ENCODE measurements around the gene NFE2L3.

NFE2L3 gene

DNA sequence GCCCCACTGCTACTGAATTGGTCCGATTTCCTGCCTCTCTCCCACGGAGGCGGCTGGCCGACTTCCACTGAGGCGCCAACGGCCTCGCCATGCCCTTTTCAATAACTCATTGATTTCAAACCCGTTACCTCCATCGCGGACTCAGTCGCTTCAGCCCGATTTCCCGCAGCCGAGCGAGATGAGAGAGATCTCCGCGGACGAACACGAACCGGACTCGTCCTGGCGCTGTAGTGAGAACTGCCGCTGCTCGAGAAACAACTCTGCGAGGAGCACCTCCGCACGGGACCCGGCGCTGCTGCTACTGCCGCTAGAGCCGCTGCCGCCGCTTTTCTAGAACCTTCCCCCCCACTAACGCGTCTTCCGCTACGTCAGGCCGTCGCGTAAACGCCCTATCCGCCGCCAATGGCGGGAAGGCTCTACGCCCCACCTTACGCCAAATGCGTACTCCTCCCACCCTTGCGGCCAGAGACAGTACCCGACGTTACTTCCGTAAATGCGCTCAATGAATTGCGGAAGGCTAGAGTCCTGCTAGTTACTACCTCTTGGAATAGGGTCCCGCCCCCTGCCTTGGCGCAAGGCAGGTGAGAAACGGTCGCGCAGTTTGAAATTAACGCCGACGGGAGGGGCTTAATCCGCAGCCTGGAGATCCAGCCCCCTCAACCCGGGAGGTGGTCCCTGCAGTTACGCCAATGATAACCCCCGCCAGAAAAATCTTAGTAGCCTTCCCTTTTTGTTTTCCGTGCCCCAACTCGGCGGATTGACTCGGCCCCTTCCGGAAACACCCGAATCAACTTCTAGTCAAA, 48.6 kb downstream of the NFE2L3 start, which contains the start of gene HNRNPA2B1:
HNRNPA2B1 (minus strand) TSS at position 303 of the 803 bp plus-strand sequence; CDS start at position 134, 169 bp downstream.
- DNase-seq = peak; percentile 98

DNA sequence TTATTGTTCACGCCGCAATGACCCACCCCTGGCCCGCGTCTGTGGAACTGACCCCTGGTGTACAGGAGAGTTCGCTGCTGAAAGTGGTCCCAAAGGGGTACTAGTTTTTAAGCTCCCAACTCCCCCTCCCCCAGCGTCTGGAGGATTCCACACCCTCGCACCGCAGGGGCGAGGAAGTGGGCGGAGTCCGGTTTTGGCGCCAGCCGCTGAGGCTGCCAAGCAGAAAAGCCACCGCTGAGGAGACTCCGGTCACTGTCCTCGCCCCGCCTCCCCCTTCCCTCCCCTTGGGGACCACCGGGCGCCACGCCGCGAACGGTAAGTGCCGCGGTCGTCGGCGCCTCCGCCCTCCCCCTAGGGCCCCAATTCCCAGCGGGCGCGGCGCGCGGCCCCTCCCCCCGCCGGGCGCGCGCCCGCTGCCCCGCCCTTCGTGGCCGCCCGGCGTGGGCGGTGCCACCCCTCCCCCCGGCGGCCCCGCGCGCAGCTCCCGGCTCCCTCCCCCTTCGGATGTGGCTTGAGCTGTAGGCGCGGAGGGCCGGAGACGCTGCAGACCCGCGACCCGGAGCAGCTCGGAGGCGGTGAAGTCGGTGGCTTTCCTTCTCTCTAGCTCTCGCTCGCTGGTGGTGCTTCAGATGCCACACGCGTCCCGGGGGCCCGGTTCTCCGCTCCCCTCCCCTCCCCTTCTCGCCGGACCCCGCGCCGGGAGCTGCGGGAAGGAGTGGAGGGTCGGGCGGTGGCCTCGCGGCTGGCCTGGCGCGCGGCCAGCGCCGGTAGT, 49.4 kb downstream of the NFE2L3 start, which contains the start of gene CBX3:
CBX3 (plus strand) TSS at position 499 of the 772 bp plus-strand sequence. CDS start 1,254 bp downstream, outside the sequence.
- peak; percentile 96 for DNase-seq

DNA sequence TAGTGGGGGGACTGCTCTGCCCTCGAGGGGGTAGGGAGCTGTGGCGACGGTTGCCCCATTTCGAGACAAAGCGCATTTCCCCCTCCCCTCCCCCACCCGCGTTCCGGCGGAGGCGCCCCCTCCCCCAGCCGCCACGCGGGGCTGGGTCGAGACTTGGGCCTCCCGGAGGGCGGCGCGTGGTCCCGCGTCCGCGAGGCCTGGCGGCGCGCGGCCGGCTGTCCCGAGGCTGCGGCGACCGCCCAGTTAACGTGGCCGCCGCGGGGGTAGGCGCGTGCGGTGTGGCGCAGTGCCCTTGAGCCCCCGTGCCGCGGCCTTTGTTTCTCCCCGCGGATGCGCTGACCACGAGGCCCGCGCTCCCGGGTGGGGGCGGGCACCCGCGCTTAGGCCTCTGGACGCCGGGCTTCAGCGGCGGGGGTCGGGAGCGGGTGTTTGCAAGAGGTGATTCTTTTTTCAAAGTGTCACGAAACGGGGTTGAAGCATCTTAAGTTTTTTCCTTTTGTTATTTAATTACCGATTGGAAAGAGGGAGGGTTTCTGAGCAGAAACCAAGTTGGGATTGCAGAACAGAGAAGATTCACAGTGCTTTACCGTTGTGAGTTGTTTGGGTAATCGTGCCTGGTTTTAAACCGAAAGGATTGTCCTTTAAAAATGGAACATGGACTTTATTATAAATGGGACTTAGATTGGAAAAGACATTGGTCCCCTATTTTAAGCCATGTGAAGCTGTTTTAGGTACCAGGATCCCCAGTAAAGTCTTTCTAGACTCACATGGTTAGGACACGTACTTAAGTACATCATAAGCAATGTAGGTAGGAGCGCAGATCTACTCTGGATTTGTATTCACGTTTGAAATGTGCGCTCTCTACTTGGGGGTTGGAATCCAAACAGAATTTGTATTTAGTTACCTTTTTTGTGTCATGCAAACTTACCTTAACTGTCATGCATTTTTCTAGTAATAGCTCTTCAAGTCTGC, 50.3 kb downstream of the NFE2L3 start:
- DNase-seq = no peak

DNA sequence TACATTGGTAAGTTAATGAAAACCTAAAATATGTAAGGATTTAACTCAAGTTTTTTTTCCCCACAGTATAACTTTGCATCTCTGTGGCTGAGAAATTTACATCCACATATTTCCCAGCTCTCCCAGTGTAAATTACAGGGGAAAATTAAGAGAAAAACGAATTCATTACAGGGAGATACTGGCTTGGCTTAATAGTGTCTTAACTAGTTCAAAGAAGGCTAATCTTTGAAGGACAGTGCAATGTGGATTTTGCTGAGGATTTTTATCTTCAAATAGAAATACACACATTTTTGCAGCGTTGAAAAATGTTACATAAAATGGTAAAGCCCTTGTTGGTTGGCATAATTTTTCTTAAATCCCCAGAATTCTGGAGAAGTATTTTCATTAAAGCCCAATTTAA, 51.0 kb downstream of the NFE2L3 start:
- DNase-seq = no peak

DNA sequence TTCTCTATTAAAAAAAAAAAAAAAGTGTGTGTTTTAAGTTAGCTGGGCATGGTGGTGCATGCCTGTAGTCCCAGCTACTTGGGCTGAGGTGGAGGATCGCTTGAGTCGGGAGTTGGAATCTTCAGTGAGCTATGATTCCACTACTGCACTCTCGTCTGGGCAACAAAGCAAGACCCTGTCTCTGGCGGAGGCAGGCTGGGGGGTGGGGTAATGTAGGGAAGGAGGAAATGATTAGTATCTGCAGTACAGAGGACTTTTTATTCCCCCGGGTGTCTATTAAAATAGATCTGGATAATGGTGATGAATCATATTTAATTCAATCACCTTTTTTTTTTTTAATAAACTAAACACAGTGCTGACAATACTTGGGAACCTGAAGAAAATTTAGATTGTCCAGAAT, 56.0 kb downstream of the NFE2L3 start:
- DNase-seq = no peak

DNA sequence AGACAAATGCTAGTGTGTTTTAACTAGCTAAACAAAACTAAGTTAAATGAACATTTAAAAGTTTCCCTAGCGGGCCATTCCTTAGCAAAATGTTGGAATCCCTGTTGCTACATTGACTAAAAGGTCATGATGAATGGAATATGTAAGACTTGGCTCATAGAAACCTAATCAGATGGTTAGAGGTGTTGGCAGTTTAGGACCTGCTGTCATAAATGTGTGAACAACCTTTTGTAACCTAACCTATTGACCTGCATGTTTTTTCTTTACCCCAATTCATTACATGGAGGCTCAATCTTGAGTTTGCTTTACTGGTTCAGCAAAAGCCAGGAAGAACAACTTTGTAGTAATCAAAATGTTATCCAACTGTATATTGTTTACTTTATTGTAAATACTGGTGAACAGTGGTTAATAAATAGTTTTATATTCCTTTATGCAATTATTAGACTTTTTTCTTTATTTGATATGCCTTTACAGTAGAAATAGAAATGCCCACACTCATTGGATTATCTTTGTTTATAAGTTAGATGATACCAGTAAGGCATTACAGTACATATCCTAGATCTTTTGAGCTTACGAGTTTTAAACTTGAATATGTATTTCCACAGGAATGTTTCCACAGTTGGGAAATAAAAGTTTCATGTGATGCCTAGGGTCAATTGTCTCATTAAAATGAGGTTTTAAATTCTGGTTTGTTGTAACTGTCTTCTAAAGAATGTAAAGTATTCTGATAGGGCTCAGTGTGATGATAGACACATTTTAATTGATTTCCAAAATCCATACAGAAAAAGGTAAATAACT, 61.1 kb downstream of the NFE2L3 start:
- no peak for DNase-seq

DNA sequence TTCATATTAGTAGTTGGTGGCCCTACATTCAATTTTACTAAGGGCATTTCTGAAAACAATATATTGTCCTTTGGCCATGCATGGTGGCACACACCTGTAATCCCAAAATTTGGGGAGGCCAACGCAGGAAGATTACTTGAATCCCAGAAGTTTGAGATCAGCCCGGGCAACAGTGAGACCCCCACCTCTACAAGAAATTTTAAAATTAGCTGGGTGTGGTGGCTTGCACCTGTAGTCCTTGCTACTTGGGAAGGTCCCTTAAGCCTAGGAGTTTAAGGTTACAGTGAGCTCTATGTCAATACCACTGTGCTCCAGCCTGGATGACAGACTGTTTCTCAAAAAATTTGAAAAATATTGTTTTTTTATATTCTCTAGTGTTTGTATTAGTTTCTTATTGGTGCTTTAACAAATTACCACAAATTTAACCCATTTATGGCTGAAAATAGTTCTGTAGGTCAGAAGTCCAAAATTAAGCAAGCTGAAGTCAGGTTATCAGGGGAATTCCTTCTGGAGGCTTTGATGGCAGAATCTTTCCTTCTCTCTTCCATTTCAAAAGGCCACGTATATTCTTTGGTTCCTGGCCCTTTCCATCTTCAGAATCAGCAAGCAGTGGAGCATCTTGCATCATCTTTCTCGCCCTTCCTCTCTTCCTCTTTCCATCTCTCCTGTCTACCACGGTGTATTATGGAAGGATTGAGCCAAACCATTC, 62.0 kb downstream of the NFE2L3 start:
- DNase-seq = no peak

DNA sequence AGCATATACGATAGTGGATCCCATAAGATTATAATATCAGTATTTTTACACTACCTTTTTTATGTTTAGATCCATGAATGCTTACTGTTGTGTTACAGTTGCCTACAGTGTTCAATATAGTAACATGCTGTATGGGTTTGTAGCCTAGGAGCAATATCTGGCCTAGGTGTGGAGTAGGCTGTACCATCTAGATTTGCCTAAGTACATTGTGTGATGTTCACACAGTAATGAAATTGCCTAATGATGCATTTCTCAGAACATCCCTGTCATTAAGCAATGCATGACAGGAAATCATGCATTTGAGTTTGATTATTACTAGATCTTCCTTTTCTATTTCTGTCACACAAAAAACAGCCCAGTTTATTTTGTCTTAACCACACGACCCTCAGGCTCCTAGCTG, 64.1 kb downstream of the NFE2L3 start:
- DNase-seq = no peak

DNA sequence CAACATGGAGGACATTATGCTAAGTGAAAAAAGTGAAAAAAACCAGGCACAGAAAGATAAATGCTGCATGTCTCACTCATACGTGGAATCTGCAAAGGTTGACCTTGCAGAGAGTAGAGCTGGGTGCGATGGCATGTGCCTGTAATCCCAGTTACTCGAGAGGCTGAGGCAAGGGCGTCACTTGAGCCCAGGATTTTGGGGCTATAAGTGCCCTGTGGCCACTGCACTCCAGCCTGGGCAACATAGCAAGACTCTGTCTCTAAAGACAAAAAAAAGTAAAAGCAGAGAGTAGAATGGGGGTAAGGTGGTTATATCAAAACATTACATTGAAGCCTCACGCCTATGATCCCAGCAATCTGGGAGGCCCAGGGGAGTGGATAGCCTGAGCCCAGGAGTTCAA, 72.4 kb downstream of the NFE2L3 start:
- no peak for DNase-seq

DNA sequence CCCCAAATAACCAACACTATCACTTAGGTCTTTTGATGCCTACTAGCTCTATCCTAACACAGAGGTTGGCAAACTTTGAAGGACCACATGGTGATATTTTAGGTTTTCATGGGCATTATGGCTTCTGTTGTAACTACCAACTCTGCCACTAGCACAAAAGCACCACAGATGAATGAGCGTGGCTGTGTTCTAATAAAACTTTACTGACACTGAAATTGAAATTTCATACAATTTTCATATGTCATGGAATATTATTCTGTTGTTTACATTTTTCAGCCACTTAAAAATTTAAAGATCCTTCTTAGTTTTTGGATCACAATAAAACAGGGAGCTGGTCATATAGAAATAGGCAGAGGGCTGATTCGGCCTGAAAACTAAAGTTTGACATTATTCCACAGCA, 76.0 kb downstream of the NFE2L3 start:
- no peak for DNase-seq

DNA sequence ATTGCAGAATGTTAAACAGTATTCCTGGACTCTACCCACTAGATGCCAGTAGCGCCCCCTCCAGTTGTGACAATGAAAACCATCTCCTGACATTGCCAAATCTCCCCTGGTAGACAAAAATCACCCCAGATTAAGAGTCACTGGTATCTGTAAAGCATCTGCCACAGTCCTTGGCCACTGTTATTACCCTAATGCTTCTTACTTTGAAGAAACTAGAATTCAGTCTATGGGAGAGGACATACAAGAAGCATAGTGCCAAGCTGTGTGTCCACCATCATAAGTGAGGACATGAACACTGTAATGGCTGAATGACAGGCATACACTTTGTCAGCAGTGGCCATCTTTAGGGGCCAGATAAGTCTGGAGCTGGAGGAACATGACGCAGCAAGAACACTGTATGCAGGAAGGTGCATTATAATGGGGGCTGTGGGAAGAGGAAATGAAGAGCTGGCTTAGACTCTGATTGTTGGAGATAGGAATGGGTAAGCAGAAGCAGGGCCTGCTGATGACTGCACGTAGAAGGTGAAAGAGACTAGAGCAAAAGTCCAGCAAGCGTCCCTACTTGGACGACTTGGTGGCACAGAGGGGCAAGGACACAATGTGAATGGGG, 82.0 kb downstream of the NFE2L3 start:
- DNase-seq = no peak
